ENCODE measurements around the gene CCND1.

- TF ChIP-seq CTCF (IDR thresholded peaks at IDR 0.05; ENCODE audit: poor library complexity) (no peak), EZH2 (IDR thresholded peaks at IDR 0.05; ENCODE audit: borderline replicate concordance) (no peak), EZH2phosphoT487 (IDR thresholded peaks at IDR 0.05; ENCODE audit: low read depth, severe bottlenecking, unreplicated experiment) (no peak)
Observed at GRCh38 chr11:69652999-69653398, 12.0 kb downstream of the CCND1 start.

Data from hepatocyte (in vitro differentiated cells).